ENCODE data around the gene SLC8A3. TPM values are rescaled to one million over a fixed set of nuclear protein-coding genes. Genes with fewer than 3 reads are reported as not detected.

SLC8A3 gene
- total and polyA plus RNA-seq, 2 of the 13 experiments (the other 11 are each of a cell fraction or from before 2014, with no cell fraction given) = 0.01 to 0.02 TPM

GRCh38 chr14:70213721-70214282 is 25.1 kb upstream of the SLC8A3 start:
- DNase-seq (ENCODE audit: low spot score) (no peak), FAIRE-seq (no peak), ATAC-seq (no peak)
- 0 out of 5 replicates have a peak, but pooled peaks cover 0 to 4% of the 10 kb centered on the region in 2 experiments for H3K27me3 ChIP-seq (ENCODE audit: control insufficient read depth in 1 of 2, insufficient read depth in 2 of 2, low read length in 2 of 2)
- H4K20me1 ChIP-seq (ENCODE audit: insufficient read depth, low read length) = no peaks in the 10 kb centered on the region
- TF ChIP-seq PRPF4 (IDR thresholded peaks at IDR 0.05; ENCODE audit: low read depth, low read length, poor library complexity, severe bottlenecking) (no peak), EP300 (IDR thresholded peaks at IDR 0.05; ENCODE audit: low read depth in 2 of 2, low read length in 2 of 2) (no peak), EP300 (CRISPR knock-in tag; IDR thresholded peaks at IDR 0.05; ENCODE audit: borderline replicate concordance) (no peak), TFAP4 (IDR thresholded peaks at IDR 0.05; ENCODE audit: borderline replicate concordance, low read depth) (no peak), ZNF615 (CRISPR knock-in tag; IDR thresholded peaks at IDR 0.05; ENCODE audit: borderline replicate concordance) (no peak), TFDP2 (CRISPR knock-in tag; IDR thresholded peaks at IDR 0.05) (no peak), ZFYVE20 (CRISPR knock-in tag; IDR thresholded peaks at IDR 0.05; ENCODE audit: borderline replicate concordance, low read depth) (no peak), GATA4 (IDR thresholded peaks at IDR 0.05; ENCODE audit: borderline replicate concordance, low read depth) (no peak), RNF2 (conservative IDR thresholded peaks at IDR 0.05; ENCODE audit: low read depth) (no peak)
- in situ Hi-C loops (cut with HindIII; ENCODE audit: extremely low pct_ligation_motif_present, low pct_unique_long_range_greater_than_20kb) (no loop called here), intact Hi-C loops (cut with micrococcal nuclease; ENCODE audit: unreplicated experiment) (no loop called here)
- no peaks in the 10 kb centered on the region for H3K36me3 ChIP-seq (replicated peaks in 1 of 2; ENCODE audit: control insufficient read depth in 1 of 2, insufficient read depth in 2 of 2, low read length in 2 of 2)
- H3K4me1 ChIP-seq (ENCODE audit: insufficient read depth, low read length) = no peaks in the 10 kb centered on the region
- no peak overlapping the region for H3K27ac ChIP-seq (ENCODE audit: extremely low read length, insufficient read depth, low read length)
- POLR2A ChIA-PET = no interaction called here
- H2AFZ ChIP-seq (ENCODE audit: low read length) = no peak overlapping the region
- BruUV-seq (replicated peaks) = no TSS peak
- no peak overlapping the region for H3K4me2 ChIP-seq (ENCODE audit: low read depth, low read length)
- H3K4me3 ChIP-seq (replicated peaks in 1 of 3; ENCODE audit: insufficient read depth in 1 of 3, low read depth in 2 of 3, low read length in 3 of 3) = no peak overlapping the region
- no peaks in the 10 kb centered on the region for H3K79me2 ChIP-seq (ENCODE audit: insufficient read depth, low read length)
- 0% methylated on average over 3 of the region's 3 CpGs for WGBS (ENCODE audit: low lambda C conversion rate)
- H3K9ac ChIP-seq (ENCODE audit: insufficient read depth, low read depth, low read length) = no peak overlapping the region
- no peaks in the 10 kb centered on the region for H3K9me3 ChIP-seq (ENCODE audit: low read length)
- CTCF ChIA-PET (ENCODE audit: low intra/inter-chr PET ratio, low total read pairs) = no interaction called here
